Peyer's patch (tissue), 4 donors: Measurements from ENCODE around the gene C16orf96. TPM values are rescaled to one million over a fixed set of nuclear protein-coding genes. Genes with fewer than 3 reads are reported as not detected.

Source experiments
- DNase-seq, 3 donors: peaks; one replicate each; pipeline ENCODE4 v3.0.0-alpha.2; 2017 to 2019
- H3K27ac ChIP-seq, 4 donors: fragments of 200-600 bp; sonication (generic); one replicate each; pipeline ENCODE4 v1.5.1; 2016 to 2019
- H3K27me3 ChIP-seq, 2 donors: fragments of 200-600 bp; sonication (generic); one replicate each; pipeline ENCODE4 v1.5.1; 2019
- H3K36me3 ChIP-seq, 3 donors: fragments of 200-600 bp; sonication (generic); one replicate each; pipeline ENCODE4 v1.5.1; 2016 to 2019
- H3K4me1 ChIP-seq, 4 donors: fragments of 200-600 bp; sonication (generic); one replicate each; pipeline ENCODE4 v1.5.1; 2016 to 2019
- H3K4me3 ChIP-seq, 4 donors: fragments of 200-600 bp; sonication (generic); 1 replicate in 3 of 4; 2 replicates in 1 of 4; pipeline ENCODE4 v1.5.1; 2016 to 2019; ENCODE audit warnings: mild to moderate bottlenecking in 1 of 4
- H3K9me3 ChIP-seq, 4 donors: fragments of 200-600 bp; sonication (generic); one replicate each; pipeline ENCODE4 v1.5.1; 2016 to 2019; ENCODE audit warnings: mild to moderate bottlenecking in 1 of 4
- POLR2A ChIP-seq, 2 donors: fragments of 450-650 bp; IDR thresholded peaks; one replicate each; pipeline ENCODE4 v1.5.1; 2017; ENCODE audit warnings: antibody characterized with exemption in 2 of 2, mild to moderate bottlenecking in 2 of 2, moderate library complexity in 2 of 2
- small RNA-seq, 2 donors: library from RNA; depleted of rRNA; stranded (forward); fragments of <200 nt; gene quantifications; one replicate each; pipeline ENCODE3, GENCODE V24; 2016
- total RNA-seq, 4 donors: library from RNA; depleted of rRNA; stranded (reverse); fragments of >200 nt; gene quantifications; one replicate each; pipeline ENCODE4 v1.1.0, GENCODE V29; 2016
- TF ChIP-seq, protein P1 (sequence below), 6 experiments: fragments of 450-650 bp in 4 of 6; fragments of 200-600 bp in 2 of 6; sonication (generic) in 1 of 6; IDR thresholded peaks; one replicate each; pipeline ENCODE4 v1.5.1; 2017 to 2019; ENCODE audit warnings: antibody characterized with exemption in 6 of 6, mild to moderate bottlenecking in 3 of 6, moderate library complexity in 1 of 6

C16orf96 gene
- total RNA-seq, 4 donors from 2014 or later, result not detected

DNA sequence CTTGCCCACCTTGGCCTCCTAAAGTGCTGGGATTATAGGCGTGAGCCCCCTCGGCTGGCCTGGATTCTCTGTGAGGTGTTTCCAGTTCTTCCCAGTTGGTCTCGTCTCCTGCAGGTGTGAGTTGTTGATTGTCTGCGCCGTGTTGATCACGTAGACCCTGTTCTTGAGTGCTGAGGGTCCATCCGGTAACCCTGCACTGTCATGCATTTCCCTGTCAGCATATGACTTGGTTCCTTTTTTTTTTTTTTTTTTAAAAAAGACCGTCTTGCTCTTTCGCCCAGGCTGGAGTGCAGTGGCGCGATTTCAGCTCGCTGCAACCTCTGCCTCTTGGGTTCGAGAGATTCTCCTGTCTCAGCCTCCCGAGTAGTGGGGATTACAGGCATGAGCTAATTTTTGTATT is 85.8 kb downstream of the C16orf96 start:
- H3K27me3 ChIP-seq, result no peaks in the 10 kb centered on the region
- H3K9me3 ChIP-seq, result no peaks in the 10 kb centered on the region
- no peak overlapping the region for H3K27ac ChIP-seq
- no peak for DNase-seq
- H3K36me3 ChIP-seq, result peaks cover 0 to 20% (median 0%) of the 10 kb centered on the region in 3 donors
- H3K4me3 ChIP-seq, result no peak overlapping the region
- no peak for TF ChIP-seq POLR2A (IDR thresholded peaks at IDR 0.05)
- TF ChIP-seq, protein P1, sequence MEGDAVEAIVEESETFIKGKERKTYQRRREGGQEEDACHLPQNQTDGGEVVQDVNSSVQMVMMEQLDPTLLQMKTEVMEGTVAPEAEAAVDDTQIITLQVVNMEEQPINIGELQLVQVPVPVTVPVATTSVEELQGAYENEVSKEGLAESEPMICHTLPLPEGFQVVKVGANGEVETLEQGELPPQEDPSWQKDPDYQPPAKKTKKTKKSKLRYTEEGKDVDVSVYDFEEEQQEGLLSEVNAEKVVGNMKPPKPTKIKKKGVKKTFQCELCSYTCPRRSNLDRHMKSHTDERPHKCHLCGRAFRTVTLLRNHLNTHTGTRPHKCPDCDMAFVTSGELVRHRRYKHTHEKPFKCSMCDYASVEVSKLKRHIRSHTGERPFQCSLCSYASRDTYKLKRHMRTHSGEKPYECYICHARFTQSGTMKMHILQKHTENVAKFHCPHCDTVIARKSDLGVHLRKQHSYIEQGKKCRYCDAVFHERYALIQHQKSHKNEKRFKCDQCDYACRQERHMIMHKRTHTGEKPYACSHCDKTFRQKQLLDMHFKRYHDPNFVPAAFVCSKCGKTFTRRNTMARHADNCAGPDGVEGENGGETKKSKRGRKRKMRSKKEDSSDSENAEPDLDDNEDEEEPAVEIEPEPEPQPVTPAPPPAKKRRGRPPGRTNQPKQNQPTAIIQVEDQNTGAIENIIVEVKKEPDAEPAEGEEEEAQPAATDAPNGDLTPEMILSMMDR (IDR thresholded peaks at IDR 0.05), result no peak
- peaks cover 0 to 12% (median 0%) of the 10 kb centered on the region in 4 donors for H3K4me1 ChIP-seq

DNA sequence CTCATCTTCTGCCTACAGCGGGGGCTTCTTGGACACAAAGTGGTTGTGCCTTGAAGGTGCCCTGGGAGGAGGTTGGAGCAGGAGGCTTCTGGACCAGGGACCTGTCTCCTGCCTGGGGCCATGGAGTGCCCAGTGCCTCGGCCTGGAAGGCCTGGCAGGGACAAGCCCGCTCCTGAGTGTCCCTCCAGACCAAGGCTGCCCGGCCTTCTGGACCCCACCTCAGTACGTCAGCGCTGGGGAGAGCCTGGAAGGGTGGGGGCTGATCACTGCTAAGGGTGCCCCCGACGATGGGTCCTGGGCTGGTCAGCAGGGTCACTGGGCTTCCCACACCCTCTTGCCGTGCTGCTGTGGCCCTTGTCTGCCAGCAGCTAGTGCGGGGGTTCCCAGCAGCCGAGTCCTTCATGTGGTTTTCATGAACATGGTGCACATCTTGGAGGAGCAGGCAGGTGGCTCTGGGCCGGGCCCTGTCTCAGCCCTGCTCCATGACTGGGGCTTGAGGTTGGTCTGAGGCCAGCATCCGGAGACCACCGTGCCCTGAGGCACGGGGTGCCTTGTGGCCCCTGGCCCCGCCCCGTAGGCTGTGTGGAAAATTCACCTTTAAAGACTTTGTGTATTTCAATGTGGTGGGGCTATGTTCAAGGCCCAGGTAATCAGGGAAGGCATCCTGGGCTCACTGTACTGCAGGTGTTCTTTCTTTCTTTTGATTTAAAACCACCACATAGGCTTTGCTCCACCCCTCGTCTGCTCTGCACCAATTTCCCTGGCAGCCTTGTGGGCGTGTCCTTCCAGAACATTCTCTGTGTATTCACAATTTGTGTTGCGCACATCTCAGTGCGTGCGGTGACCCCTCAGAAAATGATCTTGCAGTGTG is 90.9 kb downstream of the C16orf96 start:
- H3K36me3 ChIP-seq, result peaks cover 0 to 21% (median 0%) of the 10 kb centered on the region in 3 donors
- TF ChIP-seq, protein P1 (IDR thresholded peaks at IDR 0.05), result no peak
- TF ChIP-seq POLR2A (IDR thresholded peaks at IDR 0.05), result no peak
- no peak overlapping the region for H3K27ac ChIP-seq
- DNase-seq, result no peak
- no peaks in the 10 kb centered on the region for H3K4me1 ChIP-seq
- no peaks in the 10 kb centered on the region for H3K9me3 ChIP-seq
- no peak overlapping the region for H3K4me3 ChIP-seq
- no peaks in the 10 kb centered on the region for H3K27me3 ChIP-seq

DNA sequence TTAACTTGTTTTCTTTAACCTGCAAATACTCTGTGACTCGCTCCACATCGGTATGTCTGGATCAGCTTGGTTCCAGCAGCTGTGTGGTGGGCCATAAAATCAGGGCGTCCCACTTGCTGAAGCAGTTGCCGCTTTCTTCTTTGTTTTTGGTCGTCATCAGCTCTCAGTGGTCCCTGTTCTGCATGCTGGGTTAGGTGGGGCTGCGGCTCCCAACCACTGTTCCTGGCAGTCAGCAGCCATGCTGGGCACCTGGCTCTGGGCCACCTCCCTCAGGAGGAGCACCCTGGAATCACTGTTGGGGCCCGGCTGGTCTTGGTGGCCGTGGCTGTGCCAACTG is 91.5 kb downstream of the C16orf96 start:
- H3K9me3 ChIP-seq, result no peaks in the 10 kb centered on the region
- no peak for DNase-seq
- H3K4me1 ChIP-seq, result peaks cover 0 to 3% (median 0%) of the 10 kb centered on the region in 4 donors
- TF ChIP-seq, protein P1 (IDR thresholded peaks at IDR 0.05), result no peak
- TF ChIP-seq POLR2A (IDR thresholded peaks at IDR 0.05), result no peak
- H3K36me3 ChIP-seq, result peaks cover 0 to 27% (median 0%) of the 10 kb centered on the region in 3 donors
- no peak overlapping the region for H3K27ac ChIP-seq
- H3K4me3 ChIP-seq, result no peak overlapping the region
- H3K27me3 ChIP-seq, result no peaks in the 10 kb centered on the region

DNA sequence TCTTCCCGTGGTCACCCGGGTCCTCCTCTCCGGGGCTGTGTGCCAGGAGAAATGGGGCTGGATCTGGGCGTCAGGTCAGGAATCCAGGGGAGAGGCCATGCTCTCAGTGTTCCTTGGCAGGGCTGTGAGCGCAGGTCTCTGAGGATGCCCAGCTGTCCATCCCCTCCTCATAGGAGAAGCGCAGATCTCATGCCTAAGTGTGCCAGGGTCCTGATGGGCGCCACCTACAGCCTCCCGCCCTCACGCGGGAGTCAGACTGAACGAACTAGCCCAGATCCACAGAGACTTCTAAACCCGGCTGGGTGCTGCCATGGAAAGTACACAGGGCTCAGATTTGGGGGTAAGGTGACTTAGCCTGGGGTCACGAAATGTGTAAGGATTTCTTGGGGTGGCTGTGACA is 92.8 kb downstream of the C16orf96 start:
- TF ChIP-seq, protein P1 (IDR thresholded peaks at IDR 0.05), result no peak
- no peak for TF ChIP-seq POLR2A (IDR thresholded peaks at IDR 0.05)
- H3K4me3 ChIP-seq, result no peak overlapping the region
- DNase-seq, result no peak
- H3K36me3 ChIP-seq, result peaks cover 0 to 36% (median 0%) of the 10 kb centered on the region in 3 donors
- no peaks in the 10 kb centered on the region for H3K9me3 ChIP-seq
- peaks cover 0 to 15% (median 0%) of the 10 kb centered on the region in 4 donors for H3K4me1 ChIP-seq
- H3K27me3 ChIP-seq, result no peaks in the 10 kb centered on the region
- H3K27ac ChIP-seq, result no peak overlapping the region

DNA sequence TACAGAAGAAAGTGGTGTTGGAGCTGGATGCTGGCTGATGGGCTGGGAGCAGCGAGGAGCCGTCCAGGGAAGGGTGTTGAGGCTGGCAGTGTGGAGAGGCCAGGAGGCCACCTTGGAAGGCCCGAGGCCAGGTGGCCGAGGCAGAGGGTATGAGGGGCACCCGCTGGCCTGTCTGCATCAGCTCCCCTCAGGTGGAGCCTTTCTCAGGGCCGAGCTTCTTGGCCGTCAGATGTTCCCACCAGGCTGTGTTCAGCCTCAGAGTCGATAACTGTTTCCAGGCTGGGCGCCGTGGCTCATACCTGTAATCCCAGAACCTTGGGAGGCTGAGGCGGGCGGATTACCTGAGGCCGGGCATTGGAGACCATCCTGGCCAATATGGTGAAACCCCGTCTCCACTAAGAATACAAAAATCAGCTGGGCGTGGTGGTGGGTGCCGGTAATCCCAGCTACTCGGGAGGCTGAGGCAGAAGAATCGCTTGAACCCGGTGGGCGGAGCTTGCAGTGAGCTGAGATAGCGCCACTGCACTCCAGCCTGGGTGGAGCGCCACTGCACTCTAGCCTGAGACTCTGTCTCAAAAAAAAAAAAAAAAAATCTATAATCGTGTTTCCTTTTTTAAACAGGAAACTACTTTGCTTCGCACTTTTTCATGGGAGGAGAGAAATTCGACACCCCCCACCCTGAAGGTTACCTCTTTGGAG is 93.8 kb downstream of the C16orf96 start:
- Histone ChIP-seq H3K4me1 (peaks cover 0 to 22% (median 0%) of the 10 kb centered on the region in 4 donors), H3K27me3 (no peaks in the 10 kb centered on the region), H3K9me3 (no peaks in the 10 kb centered on the region), H3K36me3 (peaks cover 0 to 41% (median 0%) of the 10 kb centered on the region in 3 donors), H3K27ac (no peak overlapping the region), H3K4me3 (no peak overlapping the region)
- no peak for DNase-seq
- TF ChIP-seq, protein P1 (IDR thresholded peaks at IDR 0.05), result no peak
- TF ChIP-seq POLR2A (IDR thresholded peaks at IDR 0.05), result no peak

Small RNAs within 50 kb of the gene (small RNA-seq; reads per million reads assigned to genes)
- gene RN7SL850P, result 0 reads per million in 2 donors

Other genes starting within 250 kb of the C16orf96 start
- 1 to 10 TPM in 3 of 4 donors, under 1 TPM in 1; 0.35 to 3.3 (median 1.7) TPM for gene GLIS2, start 240.3 kb upstream of the C16orf96 start, total RNA-seq
- gene PAM16, start 205.0 kb upstream of the C16orf96 start, total RNA-seq, result 10 to 100 TPM; 18.2 to 61.4 (median 49.3) TPM
- gene VASN, start 184.5 kb upstream of the C16orf96 start, total RNA-seq, result 10 to 100 TPM in 2 of 4 donors, 1 to 10 TPM in 2; 2.1 to 18.2 (median 8.4) TPM
- gene CORO7, start 139.7 kb upstream of the C16orf96 start, total RNA-seq, result 100 to 1,000 TPM in 2 of 4 donors, 10 to 100 TPM in 2; 73.4 to 219 (median 110) TPM
- gene DNAJA3, start 130.5 kb upstream of the C16orf96 start, total RNA-seq, result 10 to 100 TPM; 51.4 to 70.1 (median 54.0) TPM
- gene NMRAL1, start 81.7 kb upstream of the C16orf96 start, total RNA-seq, result 10 to 100 TPM; 41.5 to 74.5 (median 58.1) TPM
- gene HMOX2, start 79.9 kb upstream of the C16orf96 start, total RNA-seq, result 10 to 100 TPM; 37.1 to 64.8 (median 61.1) TPM
- gene CDIP1, start 17.6 kb upstream of the C16orf96 start, total RNA-seq, result 10 to 100 TPM; 21.5 to 45.0 (median 39.0) TPM
- 10 to 100 TPM; 11.6 to 25.1 (median 18.1) TPM for gene UBALD1, start 58.5 kb downstream of the C16orf96 start, total RNA-seq
- gene MGRN1, start 68.5 kb downstream of the C16orf96 start, total RNA-seq, result 100 to 1,000 TPM in 2 of 4 donors, 10 to 100 TPM in 2; 74.1 to 147 (median 93.8) TPM
- 10 to 100 TPM; 19.0 to 53.6 (median 40.1) TPM for gene NUDT16L1, start 137.2 kb downstream of the C16orf96 start, total RNA-seq
- gene ANKS3, start 177.9 kb downstream of the C16orf96 start, total RNA-seq, result 10 to 100 TPM; 20.8 to 42.9 (median 36.6) TPM
- not detected for gene DNAAF8, start 178.2 kb downstream of the C16orf96 start, total RNA-seq
- gene ZNF500, start 210.8 kb downstream of the C16orf96 start, total RNA-seq, result 10 to 100 TPM in 3 of 4 donors, 1 to 10 TPM in 1; 4.1 to 24.8 (median 14.5) TPM
- gene SEPTIN12, start 232.0 kb downstream of the C16orf96 start, total RNA-seq, result not detected
- 100 to 1,000 TPM in 3 of 4 donors, 10 to 100 TPM in 1; 90.0 to 306 (median 238) TPM for gene SMIM22, start 239.0 kb downstream of the C16orf96 start, total RNA-seq
- 10 to 100 TPM; 26.3 to 50.1 (median 38.0) TPM for gene ROGDI, start 246.3 kb downstream of the C16orf96 start, total RNA-seq